Rectal smooth muscle tissue (tissue), 1 donor: Measurements from ENCODE around the gene ASB6.

Source experiments
- H3K27ac ChIP-seq: one replicate; pipeline ENCODE4 v1.7.0; 2013; ENCODE audit warnings: low read depth, low read length, inconsistent platforms
- H3K27me3 ChIP-seq: one replicate; pipeline ENCODE4 v1.7.0; 2013; ENCODE audit warnings: low read length; ENCODE audit not compliant: control insufficient read depth, insufficient read depth
- H3K36me3 ChIP-seq: one replicate; pipeline ENCODE4 v1.7.0; 2013; ENCODE audit warnings: low read length; ENCODE audit not compliant: control insufficient read depth, insufficient read depth
- H3K4me1 ChIP-seq: one replicate; pipeline ENCODE4 v1.7.0; 2013; ENCODE audit warnings: low read length; ENCODE audit not compliant: control insufficient read depth, insufficient read depth
- H3K4me3 ChIP-seq: one replicate; pipeline ENCODE4 v1.7.0; 2013; ENCODE audit warnings: low read length
- H3K9ac ChIP-seq: one replicate; pipeline ENCODE4 v1.7.0; 2013; ENCODE audit warnings: low read length

Gene ASB6

DNA sequence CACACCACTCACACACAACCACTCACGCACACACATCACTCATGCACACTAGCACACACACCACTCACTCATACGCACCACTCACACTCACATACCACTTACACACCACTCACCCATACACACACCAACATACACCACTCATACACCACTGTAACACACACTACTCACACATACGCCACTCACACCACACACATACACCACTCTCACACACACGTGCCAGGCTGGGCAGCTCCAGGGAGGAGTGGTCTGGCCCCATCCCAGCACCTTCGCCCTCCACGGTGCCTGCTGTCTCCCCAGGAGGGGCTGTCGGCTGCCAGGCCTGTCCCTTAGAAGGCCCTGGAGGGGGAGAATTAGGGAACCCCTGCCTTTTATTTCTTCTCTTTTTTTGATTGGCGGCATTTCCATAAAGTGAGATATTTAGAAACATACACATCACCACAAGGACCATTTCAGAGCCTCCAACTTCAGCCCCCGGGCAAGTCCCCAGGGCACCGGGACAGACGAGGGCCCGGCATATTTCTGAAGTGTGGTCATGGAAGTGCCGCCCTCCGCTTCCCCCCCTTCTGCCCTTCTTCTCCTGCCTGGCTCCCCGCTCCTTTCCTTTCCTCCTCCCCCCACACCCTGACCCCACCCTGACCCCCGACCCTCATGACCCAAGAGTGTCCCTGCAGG, 6.3 kb upstream of the ASB6 start:
- Histone ChIP-seq H3K27ac (no peak overlapping the region), H3K4me1 (no peaks in the 10 kb centered on the region), H3K36me3 (no peaks in the 10 kb centered on the region), H3K27me3 (no peaks in the 10 kb centered on the region), H3K4me3 (no peak overlapping the region), H3K9ac (no peak overlapping the region)

DNA sequence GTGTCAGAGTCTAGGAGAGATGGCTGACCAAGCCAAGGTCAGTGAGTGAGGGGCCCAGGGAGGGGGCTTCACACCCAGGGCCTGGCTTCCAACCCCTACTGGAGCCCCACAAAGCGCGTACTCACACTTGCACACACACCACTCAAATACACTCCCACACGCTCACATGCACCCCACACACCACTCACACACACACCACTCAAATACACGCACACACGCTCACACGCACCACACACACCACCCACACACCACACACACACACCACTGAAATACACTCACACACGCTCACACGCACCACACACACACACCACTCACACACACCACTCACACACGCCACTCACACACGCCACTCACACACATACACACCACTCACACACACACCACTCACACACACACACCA, 5.7 kb upstream of the ASB6 start:
- no peak overlapping the region for H3K27ac ChIP-seq
- no peaks in the 10 kb centered on the region for H3K27me3 ChIP-seq
- no peaks in the 10 kb centered on the region for H3K4me1 ChIP-seq
- H3K4me3 ChIP-seq: no peak overlapping the region
- H3K9ac ChIP-seq: no peak overlapping the region
- no peaks in the 10 kb centered on the region for H3K36me3 ChIP-seq

- no peak overlapping the region for H3K4me3 ChIP-seq
- no peaks in the 10 kb centered on the region for H3K27me3 ChIP-seq
- no peaks in the 10 kb centered on the region for H3K36me3 ChIP-seq
- H3K27ac ChIP-seq: no peak overlapping the region
- H3K4me1 ChIP-seq: peaks cover 2% of the 10 kb centered on the region
- no peak overlapping the region for H3K9ac ChIP-seq
Measured at GRCh38 chr9:129646654-129647053, 4.7 kb upstream of the ASB6 start.

GRCh38 chr9:129646252-129646651, 4.3 kb upstream of the ASB6 start:
- H3K27me3 ChIP-seq: no peaks in the 10 kb centered on the region
- peaks cover 5% of the 10 kb centered on the region for H3K4me1 ChIP-seq
- no peaks in the 10 kb centered on the region for H3K36me3 ChIP-seq

GRCh38 chr9:129644902-129645301, 3.0 kb upstream of the ASB6 start:
- peaks cover 14% of the 10 kb centered on the region for H3K4me1 ChIP-seq
- no peak overlapping the region for H3K9ac ChIP-seq
- H3K4me3 ChIP-seq: no peak overlapping the region
- H3K27ac ChIP-seq: no peak overlapping the region
- H3K27me3 ChIP-seq: no peaks in the 10 kb centered on the region
- no peaks in the 10 kb centered on the region for H3K36me3 ChIP-seq

More at GRCh38 chr9:129646252-129646651, 4.3 kb upstream of the ASB6 start:
- Histone ChIP-seq H3K27ac (no peak overlapping the region), H3K9ac (no peak overlapping the region), H3K4me3 (no peak overlapping the region)

DNA sequence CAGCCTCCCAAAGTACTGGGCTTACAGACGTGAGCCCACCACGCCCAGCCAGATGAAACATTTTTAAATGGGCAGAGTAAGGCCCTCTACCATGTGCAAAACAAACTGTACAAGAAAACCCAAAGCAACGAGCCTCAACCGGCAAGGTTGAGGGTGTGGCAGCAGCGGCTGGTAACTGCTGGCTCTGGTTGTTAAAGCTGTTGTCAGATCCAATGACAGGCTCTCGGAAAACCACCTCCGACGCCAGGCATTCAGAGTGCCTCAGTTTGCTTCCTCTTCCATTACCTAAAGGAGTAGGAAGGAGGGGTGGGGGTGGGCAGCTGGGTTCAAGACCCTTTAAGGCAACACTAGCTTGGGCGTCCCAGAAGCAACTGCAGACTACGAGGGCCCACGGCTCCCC, 2.4 kb upstream of the ASB6 start:
- Histone ChIP-seq H3K27me3 (no peaks in the 10 kb centered on the region), H3K4me3 (no peak overlapping the region), H3K27ac (no peak overlapping the region), H3K9ac (no peak overlapping the region), H3K4me1 (peaks cover 14% of the 10 kb centered on the region), H3K36me3 (no peaks in the 10 kb centered on the region)

DNA sequence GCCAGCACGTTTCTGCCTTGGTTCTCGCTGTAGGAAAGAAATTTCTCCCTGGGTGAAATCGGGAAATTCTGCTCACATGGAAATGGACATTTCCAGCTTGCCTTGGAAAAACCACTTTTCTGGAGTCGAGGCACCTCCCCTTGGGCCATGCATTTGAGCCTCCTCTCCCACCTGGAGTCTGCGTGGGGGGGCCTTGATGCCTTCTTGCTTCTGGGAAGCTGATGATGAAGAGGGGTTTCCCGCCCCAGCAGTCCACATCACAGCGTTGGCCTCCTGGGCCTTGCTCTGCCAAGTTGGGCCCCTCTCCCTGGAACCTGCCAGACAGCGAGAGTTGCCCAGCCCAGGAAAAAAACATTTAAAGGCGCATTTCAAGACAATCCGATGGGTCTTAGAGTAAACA, 1.8 kb upstream of the ASB6 start:
- H3K27me3 ChIP-seq: no peaks in the 10 kb centered on the region
- H3K4me3 ChIP-seq: no peak overlapping the region
- peaks cover under 1% of the 10 kb centered on the region for H3K36me3 ChIP-seq
- no peak overlapping the region for H3K27ac ChIP-seq
- H3K4me1 ChIP-seq: peaks cover 14% of the 10 kb centered on the region
- no peak overlapping the region for H3K9ac ChIP-seq

DNA sequence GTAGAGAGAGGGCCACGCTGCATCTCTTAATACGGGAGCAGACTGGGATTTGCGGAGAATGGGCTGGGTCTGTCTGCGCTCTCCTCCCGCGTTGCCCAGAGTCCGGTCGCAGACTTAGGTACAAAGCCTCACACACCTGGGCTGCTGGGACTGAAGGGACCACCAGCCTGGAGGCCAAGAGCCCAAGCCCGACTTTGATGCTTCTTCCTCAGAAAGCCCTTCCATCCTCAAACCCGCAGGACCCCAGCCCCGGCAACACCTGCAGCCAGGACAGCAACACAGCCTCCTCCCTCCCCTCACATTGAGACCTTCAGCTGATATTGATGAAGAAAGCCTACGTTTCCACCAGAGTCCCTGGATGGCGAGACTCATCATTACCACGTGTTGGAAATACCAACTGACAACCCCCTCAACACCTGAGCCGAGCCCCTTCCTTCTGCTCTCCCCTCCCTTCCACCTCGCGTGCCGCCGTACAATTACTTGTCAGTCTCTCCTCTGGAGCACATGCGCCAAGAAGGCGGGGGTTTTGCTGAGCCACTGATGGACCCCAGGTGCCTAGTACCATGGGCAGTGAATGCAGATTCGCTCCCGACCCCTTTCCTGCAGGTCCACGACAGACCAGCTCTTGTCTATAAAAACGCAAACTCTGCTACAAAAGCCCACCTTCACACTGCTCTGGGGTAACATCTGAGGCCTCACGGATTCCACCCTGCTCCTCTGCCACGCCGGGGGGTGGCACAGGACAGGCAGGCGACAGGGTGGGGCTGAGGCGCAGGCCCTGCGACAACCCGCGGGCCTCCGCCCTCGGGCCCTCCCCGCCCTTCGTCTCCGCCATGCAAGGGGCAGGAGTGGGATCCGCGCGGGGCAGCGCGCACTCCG, 841 bp downstream of the ASB6 start:
- peak overlapping the region; percentile 45 for H3K9ac ChIP-seq
- H3K36me3 ChIP-seq: peaks cover 11% of the 10 kb centered on the region
- H3K27ac ChIP-seq: peak overlapping the region; percentile 95
- H3K4me3 ChIP-seq: peak overlapping the region; percentile 94
- H3K27me3 ChIP-seq: no peaks in the 10 kb centered on the region
- peaks cover 14% of the 10 kb centered on the region for H3K4me1 ChIP-seq

DNA sequence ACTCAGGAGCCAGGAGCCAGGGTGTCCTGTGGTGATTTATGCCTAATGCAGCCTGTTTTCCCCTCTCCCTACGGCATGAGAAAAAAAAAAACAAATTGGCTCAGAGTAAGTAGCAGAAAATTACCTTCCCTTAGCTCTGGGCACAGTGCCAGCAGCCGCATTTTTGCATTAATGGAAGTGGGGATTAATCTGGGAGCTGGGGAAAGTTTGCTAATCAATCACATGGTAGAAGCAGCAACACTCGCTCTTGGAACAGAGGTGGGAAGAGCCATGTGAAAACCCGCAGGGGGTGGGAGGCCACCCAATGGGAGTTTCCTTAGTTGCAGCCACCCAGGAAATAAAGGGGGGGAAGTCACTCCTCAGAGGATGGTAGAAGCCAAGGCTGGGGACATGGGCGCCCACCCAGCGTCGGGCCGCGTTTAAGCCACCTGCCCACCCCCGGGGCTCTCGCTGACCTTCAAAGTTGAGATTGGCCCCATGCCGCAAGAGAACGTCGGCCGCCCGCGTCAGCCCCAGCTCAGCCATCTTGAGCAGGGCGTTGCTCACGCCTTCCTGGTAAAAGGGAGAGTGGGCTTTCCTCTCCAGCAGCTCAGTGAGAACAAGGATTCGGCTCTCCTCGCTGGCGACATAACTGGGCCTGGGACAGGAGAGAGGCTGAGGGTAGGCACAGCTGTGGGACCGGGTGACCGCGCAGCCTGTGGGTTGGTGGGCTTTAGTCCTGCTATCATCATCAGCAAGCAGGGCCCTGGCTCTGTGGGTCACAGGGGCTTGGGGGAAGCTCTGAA, 1.7 kb downstream of the ASB6 start:
- Histone ChIP-seq H3K27ac (no peak overlapping the region), H3K9ac (no peak overlapping the region), H3K4me3 (peak overlapping the region; percentile 94), H3K27me3 (no peaks in the 10 kb centered on the region), H3K4me1 (peaks cover 14% of the 10 kb centered on the region), H3K36me3 (peaks cover 16% of the 10 kb centered on the region)

- no peak overlapping the region for H3K9ac ChIP-seq
- peaks cover 21% of the 10 kb centered on the region for H3K36me3 ChIP-seq
- H3K27me3 ChIP-seq: no peaks in the 10 kb centered on the region
- no peak overlapping the region for H3K27ac ChIP-seq
- peaks cover 14% of the 10 kb centered on the region for H3K4me1 ChIP-seq
- H3K4me3 ChIP-seq: no peak overlapping the region
Measured at GRCh38 chr9:129639756-129640085, 2.2 kb downstream of the ASB6 start.

DNA sequence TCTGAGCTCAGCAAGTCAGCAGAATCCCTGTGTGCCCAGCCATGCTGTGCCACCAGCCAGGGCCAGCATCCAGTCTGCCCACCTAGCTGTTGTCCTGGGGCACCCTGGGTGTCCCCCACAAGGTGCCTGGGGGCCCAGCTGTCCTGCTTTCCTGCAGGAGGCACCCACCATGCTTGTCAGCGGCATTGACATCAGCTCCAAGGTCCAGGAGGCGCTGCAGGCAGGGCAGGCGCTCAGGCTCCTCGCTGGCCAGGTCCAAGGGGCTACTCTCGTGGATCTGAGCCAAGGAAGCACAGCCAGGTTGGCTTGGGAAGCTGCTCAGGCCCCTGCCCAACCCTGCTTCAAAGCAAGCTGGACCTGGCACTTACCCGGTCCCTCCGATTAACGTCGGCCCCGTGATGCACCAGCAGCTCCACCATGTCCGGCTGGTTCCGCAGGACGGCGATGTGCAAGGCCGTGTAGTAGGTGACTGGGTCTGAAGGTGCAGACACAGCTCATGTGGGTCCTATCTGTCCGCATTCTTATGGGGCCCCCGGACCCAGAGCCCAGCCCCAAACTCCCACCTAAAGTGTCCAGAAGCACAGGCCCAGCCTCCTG, 2.8 kb downstream of the ASB6 start:
- Histone ChIP-seq H3K4me1 (peaks cover 14% of the 10 kb centered on the region), H3K27me3 (no peaks in the 10 kb centered on the region), H3K4me3 (no peak overlapping the region), H3K36me3 (peaks cover 24% of the 10 kb centered on the region), H3K9ac (no peak overlapping the region), H3K27ac (no peak overlapping the region)
